HEK293 (cell line): Measurements from ENCODE around the gene TAS1R1.

Source experiments
- CTCF ChIP-seq: fragments of 450-650 bp; formaldehyde crosslinking; IDR thresholded peaks from 2 replicates; pipeline ENCODE4 v1.5.1; 2016; ENCODE audit warnings: missing biosample characterization, missing genetic modification characterization
- HOXA7 ChIP-seq: sonication (generic); formaldehyde crosslinking; IDR thresholded peaks from 2 replicates; pipeline ENCODE4 v1.8.1; 2022; ENCODE audit warnings: missing genetic modification reagents, borderline replicate concordance
- REST ChIP-seq: fragments of 450-650 bp; formaldehyde crosslinking; IDR thresholded peaks from 2 replicates; pipeline ENCODE4 v1.5.1; 2016; ENCODE audit warnings: missing biosample characterization, missing genetic modification characterization
- TSHZ1 ChIP-seq: fragments of 450-650 bp; formaldehyde crosslinking; IDR thresholded peaks from 2 replicates; pipeline ENCODE4 v1.5.1; 2016; ENCODE audit warnings: missing biosample characterization, missing genetic modification characterization, borderline replicate concordance
- ZNF398 ChIP-seq: fragments of 450-650 bp; formaldehyde crosslinking; IDR thresholded peaks from 2 replicates; pipeline ENCODE4 v1.5.1; 2017; ENCODE audit warnings: missing biosample characterization, missing genetic modification characterization
- ZNF571 ChIP-seq: fragments of 450-650 bp; formaldehyde crosslinking; IDR thresholded peaks from 2 replicates; pipeline ENCODE4 v1.5.0; 2017; ENCODE audit warnings: missing biosample characterization, missing genetic modification characterization
- ZNF707 ChIP-seq: fragments of 450-650 bp; formaldehyde crosslinking; IDR thresholded peaks from 2 replicates; pipeline ENCODE4 v1.5.1; 2016; ENCODE audit warnings: missing biosample characterization, missing genetic modification characterization

- TF ChIP-seq ZNF571 (tag by site-specific recombination) (no peak), HOXA7 (no peak), ZNF398 (no peak), REST (tag by site-specific recombination) (no peak), TSHZ1 (tag by site-specific recombination) (no peak), CTCF (tag by site-specific recombination) (no peak), ZNF707 (no peak)
These were observed 45.2 kb upstream of the TAS1R1 start for GRCh38 chr1:6509919-6510291.
